Upper lobe of right lung (tissue), 1 donor: ENCODE measurements around the gene SEC61A2. TPM values are rescaled to one million over a fixed set of nuclear protein-coding genes. Genes with fewer than 3 reads are reported as not detected.

ENCODE experiments used
- ATAC-seq: fragments of 200-7000 bp; cut with Tn5 transposase; one replicate; pipeline ENCODE4 v1.9.1; 2020; ENCODE audit warnings: mild to moderate bottlenecking, moderate library complexity
- DNase-seq: peaks from one replicate; pipeline ENCODE4 v3.0.0-alpha.2; 2020
- H3K27ac ChIP-seq: fragments of 200-600 bp; one replicate; pipeline ENCODE4 v1.8.0; 2022
- H3K27me3 ChIP-seq: fragments of 200-600 bp; one replicate; pipeline ENCODE4 v1.8.0; 2022; ENCODE audit warnings: mild to moderate bottlenecking
- H3K36me3 ChIP-seq: fragments of 200-600 bp; one replicate; pipeline ENCODE4 v1.8.0; 2022
- H3K4me1 ChIP-seq: fragments of 200-600 bp; one replicate; pipeline ENCODE4 v1.8.0; 2022
- H3K4me3 ChIP-seq: fragments of 200-600 bp; one replicate; pipeline ENCODE4 v1.8.0; 2022; ENCODE audit warnings: mild to moderate bottlenecking
- H3K9me3 ChIP-seq: fragments of 200-600 bp; one replicate; pipeline ENCODE4 v1.8.0; 2022
- CTCF ChIP-seq: fragments of 200-600 bp; IDR thresholded peaks from one replicate; pipeline ENCODE4 v1.8.0; 2022; ENCODE audit warnings: antibody characterized with exemption
- intact Hi-C: fragments of 100-400 bp; cut with DNase I; formaldehyde crosslinking; loops from one replicate; pipeline ENCODE4 v1.11.0; 2022
- total RNA-seq: library from RNA; stranded (reverse); fragmentation: NEBNext Ultra II Directional; extraction: Animal tissue kit (Norgen Biotek cat#: 25700); gene quantifications from one replicate; pipeline ENCODE4 v1.2.1, GENCODE V29; 2021
- donor health status: DM: no; HTN: yes; CAD: no; lungs with severe emphysema.

SEC61A2 gene
- total RNA-seq, 1 donor from 2014 or later, result 3.9 TPM

DNA sequence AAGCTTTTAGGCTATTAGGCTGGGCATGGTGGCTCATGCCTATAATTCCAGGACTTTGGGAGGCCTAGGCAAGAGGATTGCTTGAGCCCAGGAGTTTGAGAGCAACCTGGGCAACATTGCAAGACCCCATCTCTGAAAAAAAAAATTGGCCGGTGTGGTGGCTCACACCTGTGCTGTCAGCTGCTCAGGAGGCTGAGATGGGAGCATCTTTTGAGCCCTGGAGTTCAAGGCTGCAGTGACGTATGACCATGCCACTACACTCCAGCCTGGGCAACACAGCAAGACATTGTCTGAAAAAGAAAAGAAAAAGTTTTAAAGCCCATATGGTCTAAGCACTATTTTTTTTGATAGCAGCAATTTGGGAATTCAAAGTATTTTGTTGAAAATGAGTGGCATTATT, 15.8 kb upstream of the SEC61A2 start:
- Histone ChIP-seq H3K9me3 (no peaks in the 10 kb centered on the region), H3K27me3 (no peaks in the 10 kb centered on the region), H3K36me3 (peaks cover 39% of the 10 kb centered on the region), H3K4me1 (no peaks in the 10 kb centered on the region), H3K4me3 (no peak overlapping the region), H3K27ac (no peak overlapping the region)
- DNase-seq (no peak), ATAC-seq (no peak)
- intact Hi-C loops, result no loop called here
- no peak for TF ChIP-seq CTCF

DNA sequence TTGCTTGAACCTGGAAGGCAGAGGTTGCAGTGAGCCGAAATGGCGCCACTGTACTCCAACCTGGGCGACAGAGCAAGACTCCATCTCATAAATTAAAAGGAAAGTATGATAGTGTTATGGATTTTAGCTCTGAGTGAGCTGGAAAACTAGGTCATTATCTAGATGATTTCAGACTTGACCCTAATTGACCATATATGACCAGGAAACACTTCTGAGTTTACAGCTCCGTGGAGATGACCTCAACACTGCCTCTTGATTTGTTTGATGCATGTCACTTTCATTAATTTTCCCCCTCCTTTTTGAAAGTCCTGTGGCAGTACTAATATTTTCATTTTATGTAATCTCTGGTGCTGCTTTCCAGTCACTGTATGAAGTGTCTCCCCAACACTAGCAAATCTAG, 7.8 kb upstream of the SEC61A2 start:
- DNase-seq (no peak), ATAC-seq (no peak)
- H3K4me1 ChIP-seq, result no peaks in the 10 kb centered on the region
- H3K27me3 ChIP-seq, result no peaks in the 10 kb centered on the region
- H3K9me3 ChIP-seq, result no peaks in the 10 kb centered on the region
- no peak for TF ChIP-seq CTCF
- no peak overlapping the region for H3K4me3 ChIP-seq
- intact Hi-C loops, result no loop called here
- H3K36me3 ChIP-seq, result peaks cover 35% of the 10 kb centered on the region
- no peak overlapping the region for H3K27ac ChIP-seq

GRCh38 chr10:12130237-12130872, 878 bp downstream of the SEC61A2 start:
- DNase-seq, result no peak
- Histone ChIP-seq H3K27ac (peak overlapping the region; percentile 58), H3K36me3 (peaks cover 10% of the 10 kb centered on the region), H3K4me3 (peak overlapping the region; percentile 97), H3K9me3 (no peaks in the 10 kb centered on the region), H3K27me3 (no peaks in the 10 kb centered on the region), H3K4me1 (peaks cover 10% of the 10 kb centered on the region)
- peak; percentile 14 for ATAC-seq
- intact Hi-C loops, result no loop called here
- peak; percentile 56 for TF ChIP-seq CTCF

- TF ChIP-seq CTCF, result no peak
- intact Hi-C loops, result no loop called here
- Histone ChIP-seq H3K9me3 (no peaks in the 10 kb centered on the region), H3K27ac (no peak overlapping the region), H3K4me1 (peaks cover 3% of the 10 kb centered on the region), H3K27me3 (no peaks in the 10 kb centered on the region), H3K36me3 (peaks cover 36% of the 10 kb centered on the region), H3K4me3 (no peak overlapping the region)
- DNase-seq, result no peak
- ATAC-seq, result peak; percentile 16
Observed at GRCh38 chr10:12135631-12136030, 6.2 kb downstream of the SEC61A2 start.

DNA sequence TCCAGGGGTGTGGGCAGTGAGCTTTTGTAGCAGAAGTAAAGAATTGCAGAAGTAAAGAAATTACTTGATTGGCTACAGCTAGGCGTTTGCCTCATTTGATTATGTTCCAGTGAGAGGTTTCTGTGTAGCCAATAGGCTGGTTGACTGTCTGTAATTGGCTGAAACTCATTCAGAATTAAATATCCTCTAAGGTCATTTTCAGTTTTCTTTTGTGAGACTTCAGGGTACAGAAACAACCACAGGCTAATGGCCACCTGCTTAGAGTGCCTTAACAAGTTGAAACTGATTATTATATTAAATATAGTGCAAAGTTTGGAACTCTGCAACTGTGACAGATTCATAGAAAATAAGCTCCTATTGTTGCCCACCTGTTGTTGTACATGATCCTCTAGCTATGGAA, 10.6 kb downstream of the SEC61A2 start:
- H3K4me1 ChIP-seq, result no peaks in the 10 kb centered on the region
- H3K36me3 ChIP-seq, result peaks cover 43% of the 10 kb centered on the region

More for the DNA sequence above, 10.6 kb downstream of the SEC61A2 start:
- Histone ChIP-seq H3K27me3 (no peaks in the 10 kb centered on the region), H3K27ac (no peak overlapping the region), H3K9me3 (no peaks in the 10 kb centered on the region), H3K4me3 (no peak overlapping the region)
- intact Hi-C loops, result no loop called here
- no peak for TF ChIP-seq CTCF
- no peak for ATAC-seq
- DNase-seq, result no peak
